NCI-H1417 (cell line): Measurements from ENCODE around the gene LY6G5C.
A peak's percentile ranks its signal among the peaks of the same experiment; 100 is the strongest.

ENCODE experiments used
- DNase-seq, 3 experiments: peaks; one replicate each; lab custom pipeline; 2025; lab: John Stamatoyannopoulos, UW

The LY6G5C gene

GRCh38 chr6:31663126-31663960 lies 17.5 kb downstream of the LY6G5C start:
- no peak for DNase-seq

- DNase-seq, result no peak
These were observed 18.6 kb downstream of the LY6G5C start for GRCh38 chr6:31662124-31662723.

GRCh38 chr6:31661262-31662123 lies 19.4 kb downstream of the LY6G5C start:
- no peak for DNase-seq

GRCh38 chr6:31660381-31661261 lies 20.2 kb downstream of the LY6G5C start, which contains the start of gene C6orf47:
C6orf47 (minus strand) TSS chr6:31660778; CDS start chr6:31659947, 831 bp downstream.
- peak; percentile 77 to 87 (median 81) for DNase-seq

GRCh38 chr6:31659649-31660380 lies 21.1 kb downstream of the LY6G5C start:
- no peak for DNase-seq

- no peak for DNase-seq
These were observed 21.8 kb downstream of the LY6G5C start for GRCh38 chr6:31658983-31659648.

GRCh38 chr6:31658158-31658688 lies 22.6 kb downstream of the LY6G5C start:
- DNase-seq, result no peak

GRCh38 chr6:31657406-31658157 lies 23.3 kb downstream of the LY6G5C start:
- no peak for DNase-seq

GRCh38 chr6:31655349-31656237 lies 25.3 kb downstream of the LY6G5C start, which contains the start of gene APOM:
APOM (plus strand) TSS chr6:31655894; CDS start chr6:31655967, 73 bp downstream.
- DNase-seq, result no peak

GRCh38 chr6:31654574-31655348 lies 26.1 kb downstream of the LY6G5C start:
- no peak for DNase-seq

GRCh38 chr6:31652925-31653724 lies 27.7 kb downstream of the LY6G5C start:
- DNase-seq, result no peak

GRCh38 chr6:31651602-31652191 lies 29.2 kb downstream of the LY6G5C start:
- peak; percentile 61 to 87 (median 65) for DNase-seq

- DNase-seq, result no peak
These were observed 35.5 kb downstream of the LY6G5C start for GRCh38 chr6:31645325-31645724.

- DNase-seq, result no peak
These were observed 36.9 kb downstream of the LY6G5C start for GRCh38 chr6:31643818-31644454.

- DNase-seq, result no peak
These were observed 37.9 kb downstream of the LY6G5C start for GRCh38 chr6:31642798-31643570.
